AG04450 (cell line): Measurements from ENCODE around the gene TRAF2. TPM values are rescaled to one million over a fixed set of nuclear protein-coding genes. Genes with fewer than 3 reads are reported as not detected.

ENCODE experiments used
- CTCF ChIA-PET: fragments of 300-600, 350-600 bp; formaldehyde crosslinking; extraction: SDS; loops from one replicate; lab custom pipeline; 2022; ENCODE audit warnings: antibody characterized with exemption, inconsistent platforms; lab: Charles Lee
- POLR2A ChIA-PET: fragments of 350-600 bp; formaldehyde crosslinking; extraction: SDS; loops from one replicate; lab custom pipeline; 2021; ENCODE audit warnings: antibody characterized with exemption, inconsistent platforms; lab: Yijun Ruan, JAX
- DNase-seq: peaks from one replicate; pipeline ENCODE4 v3.0.0-alpha.2; 2011; ENCODE audit warnings: low read depth, low spot score
- H3K27ac ChIP-seq: one replicate; pipeline ENCODE4 v1.5.1; 2012; ENCODE audit warnings: low read depth, low read length, control low read depth
- H3K27me3 ChIP-seq: one replicate; pipeline ENCODE4 v1.6.0; 2012; ENCODE audit warnings: low read length; ENCODE audit not compliant: control insufficient read depth, insufficient read depth
- H3K4me3 ChIP-seq: 2 replicates; pipeline ENCODE4 v1.5.1; 2011; ENCODE audit warnings: mild to moderate bottlenecking, low read depth, low read length, control low read depth
- H3K9me3 ChIP-seq: 2 replicates; pipeline ENCODE4 v1.5.1; 2012; ENCODE audit warnings: low read length; ENCODE audit not compliant: control insufficient read depth, insufficient read depth
- polyA plus RNA-seq: library from polyadenylated mRNA; depleted of rRNA; stranded (reverse); fragments of >200 nt; gene quantifications from 2 replicates; pipeline ENCODE4 v1.2.3, GENCODE V29; 2011
- TF ChIP-seq, protein P1 (sequence below): IDR thresholded peaks from 2 replicates; pipeline ENCODE4 v1.5.1; 2011; ENCODE audit warnings: low read depth, low read length, control low read depth, inconsistent platforms

TRAF2 gene
- polyA plus RNA-seq, 1 experiment = 6.1 TPM

DNA sequence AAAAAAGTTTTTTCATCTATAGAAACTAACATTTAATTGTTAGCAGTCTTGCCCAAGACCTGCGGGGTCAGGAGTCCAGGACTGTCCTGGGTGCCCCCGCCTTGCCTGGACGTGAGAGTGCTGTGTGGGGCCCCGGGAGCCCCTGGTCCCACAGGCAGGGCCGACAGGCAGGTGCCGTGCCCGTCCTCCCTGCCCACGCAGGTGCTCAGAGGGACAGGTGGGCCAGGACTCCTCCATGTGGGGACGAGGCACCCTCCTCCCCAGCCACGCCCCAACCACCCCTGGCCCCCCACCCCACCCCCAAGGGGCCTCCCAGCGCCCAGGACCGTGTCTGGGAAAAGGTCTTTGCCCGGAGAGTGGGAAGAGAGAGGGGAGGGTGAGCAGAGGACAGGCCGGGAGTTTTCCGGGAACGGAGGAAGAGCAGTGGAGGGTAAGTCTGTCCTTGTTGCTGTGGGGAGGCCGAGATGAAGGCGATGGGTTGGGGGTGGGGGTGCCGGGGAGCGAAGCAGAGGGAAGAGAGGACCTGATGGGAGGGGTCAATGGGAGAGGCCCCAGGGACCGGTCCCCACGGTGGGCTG, 63.0 kb downstream of the TRAF2 start:
- TF ChIP-seq, protein P1, sequence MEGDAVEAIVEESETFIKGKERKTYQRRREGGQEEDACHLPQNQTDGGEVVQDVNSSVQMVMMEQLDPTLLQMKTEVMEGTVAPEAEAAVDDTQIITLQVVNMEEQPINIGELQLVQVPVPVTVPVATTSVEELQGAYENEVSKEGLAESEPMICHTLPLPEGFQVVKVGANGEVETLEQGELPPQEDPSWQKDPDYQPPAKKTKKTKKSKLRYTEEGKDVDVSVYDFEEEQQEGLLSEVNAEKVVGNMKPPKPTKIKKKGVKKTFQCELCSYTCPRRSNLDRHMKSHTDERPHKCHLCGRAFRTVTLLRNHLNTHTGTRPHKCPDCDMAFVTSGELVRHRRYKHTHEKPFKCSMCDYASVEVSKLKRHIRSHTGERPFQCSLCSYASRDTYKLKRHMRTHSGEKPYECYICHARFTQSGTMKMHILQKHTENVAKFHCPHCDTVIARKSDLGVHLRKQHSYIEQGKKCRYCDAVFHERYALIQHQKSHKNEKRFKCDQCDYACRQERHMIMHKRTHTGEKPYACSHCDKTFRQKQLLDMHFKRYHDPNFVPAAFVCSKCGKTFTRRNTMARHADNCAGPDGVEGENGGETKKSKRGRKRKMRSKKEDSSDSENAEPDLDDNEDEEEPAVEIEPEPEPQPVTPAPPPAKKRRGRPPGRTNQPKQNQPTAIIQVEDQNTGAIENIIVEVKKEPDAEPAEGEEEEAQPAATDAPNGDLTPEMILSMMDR = no peak

DNA sequence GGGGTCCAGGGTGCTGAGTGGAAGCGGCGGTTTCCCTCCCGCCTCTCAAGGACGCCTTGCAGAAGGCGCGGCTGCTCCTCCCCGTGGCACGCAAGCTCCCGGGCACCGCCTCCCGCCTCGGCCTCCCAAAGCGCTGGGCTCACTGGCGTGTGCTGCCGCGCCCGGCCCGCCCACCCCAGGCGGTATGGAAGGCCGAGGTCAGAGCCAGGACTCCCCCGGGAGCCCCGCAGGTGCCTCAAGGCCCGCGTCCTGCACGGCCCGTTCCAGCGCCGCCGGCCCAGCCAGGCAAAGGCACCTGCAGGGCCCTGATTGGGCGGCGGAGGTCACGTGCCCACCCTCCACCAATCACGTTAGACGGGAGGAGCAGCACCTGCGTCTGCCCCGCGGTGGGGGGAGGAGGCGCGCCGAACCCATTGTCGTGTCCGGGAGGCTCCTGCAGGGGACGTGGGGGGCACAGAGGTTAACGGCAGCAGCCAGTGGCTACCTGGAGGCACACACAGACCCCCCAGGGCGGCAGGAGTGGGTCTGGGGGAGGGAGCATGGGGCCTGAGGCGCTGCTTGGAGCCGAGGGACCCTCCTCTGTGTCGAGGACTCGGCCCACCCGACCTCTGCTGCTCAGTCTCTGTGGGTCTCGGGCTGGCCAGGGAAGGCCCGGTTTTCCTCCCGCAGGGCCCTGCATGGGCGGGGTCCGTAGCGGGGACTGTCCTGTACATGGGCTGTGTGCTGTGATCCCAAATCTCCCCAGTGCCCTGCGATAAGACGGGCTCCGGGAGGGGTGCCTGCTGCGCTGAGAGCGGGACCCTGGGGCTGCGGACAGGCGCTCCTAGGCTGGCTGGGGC, 63.7 kb downstream of the TRAF2 start:
- POLR2A ChIA-PET = interaction anchor here (0.6 kb wide), 1 partner anchor 446 kb away, joined by 3 read pairs; no protein-coding TSS in a partner anchor
- Histone ChIP-seq H3K4me3 (peak overlapping the region; percentile 65), H3K9me3 (no peaks in the 10 kb centered on the region; the same call in 1 of the 2 replicates), H3K27me3 (peaks cover 3% of the 10 kb centered on the region), H3K27ac (no peak overlapping the region)
- TF ChIP-seq, protein P1 = no peak
- CTCF ChIA-PET = interaction anchor here (0.7 kb wide), 1 partner anchor 85 kb away, joined by 5 read pairs; no protein-coding TSS in a partner anchor
- peak; percentile 38 for DNase-seq

More for the DNA sequence above, 63.0 kb downstream of the TRAF2 start:
- H3K27ac ChIP-seq = no peak overlapping the region
- CTCF ChIA-PET = interaction anchor here (0.7 to 4.0 kb wide), 2 partner anchors 86 to 87 kb away, joined by 5 to 105 read pairs; no protein-coding TSS in a partner anchor
- H3K4me3 ChIP-seq = peak overlapping the region; percentile 65
- POLR2A ChIA-PET = interaction anchor here (0.6 kb wide), 1 partner anchor 446 kb away, joined by 3 read pairs; no protein-coding TSS in a partner anchor
- no peaks in the 10 kb centered on the region; the same call in 1 of the 2 replicates for H3K9me3 ChIP-seq
- DNase-seq = no peak
- no peaks in the 10 kb centered on the region for H3K27me3 ChIP-seq

DNA sequence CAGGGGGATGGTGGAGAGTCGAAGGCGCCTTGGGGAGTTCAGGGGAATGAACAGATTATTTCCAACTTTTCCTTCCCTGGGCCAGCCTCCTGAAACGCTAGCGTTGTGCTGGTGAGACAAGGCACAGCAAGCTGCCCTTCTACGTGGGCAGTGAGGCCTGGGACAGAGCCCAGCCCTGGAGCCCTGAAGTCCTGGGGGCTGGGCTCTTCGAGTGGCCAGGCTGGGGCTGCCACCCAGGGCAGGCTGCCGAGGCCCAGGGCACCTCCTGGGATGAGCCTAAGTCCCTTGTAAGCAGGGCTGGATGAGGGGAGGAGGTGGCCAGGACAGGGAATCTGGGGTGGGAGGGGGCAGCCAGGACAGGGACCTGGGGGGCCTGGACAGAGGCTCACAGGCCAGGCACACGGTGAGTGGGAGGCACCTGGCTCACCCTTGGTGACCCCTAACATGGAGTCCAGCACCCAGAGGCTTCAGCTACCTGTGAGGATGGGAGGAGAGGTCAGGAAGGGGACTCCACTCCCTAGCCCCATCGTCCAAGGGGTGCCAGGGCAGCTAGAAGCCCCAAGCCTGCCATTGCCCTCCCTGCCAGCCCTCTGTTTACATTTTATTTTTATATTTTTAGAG, 64.5 kb downstream of the TRAF2 start:
- DNase-seq = no peak
- H3K9me3 ChIP-seq = no peaks in the 10 kb centered on the region; the same call in 1 of the 2 replicates
- peak overlapping the region; percentile 65 for H3K4me3 ChIP-seq
- H3K27ac ChIP-seq = no peak overlapping the region
- ChIA-PET POLR2A (no interaction called here), CTCF (no interaction called here)
- TF ChIP-seq, protein P1 = no peak
- peaks cover 3% of the 10 kb centered on the region for H3K27me3 ChIP-seq

DNA sequence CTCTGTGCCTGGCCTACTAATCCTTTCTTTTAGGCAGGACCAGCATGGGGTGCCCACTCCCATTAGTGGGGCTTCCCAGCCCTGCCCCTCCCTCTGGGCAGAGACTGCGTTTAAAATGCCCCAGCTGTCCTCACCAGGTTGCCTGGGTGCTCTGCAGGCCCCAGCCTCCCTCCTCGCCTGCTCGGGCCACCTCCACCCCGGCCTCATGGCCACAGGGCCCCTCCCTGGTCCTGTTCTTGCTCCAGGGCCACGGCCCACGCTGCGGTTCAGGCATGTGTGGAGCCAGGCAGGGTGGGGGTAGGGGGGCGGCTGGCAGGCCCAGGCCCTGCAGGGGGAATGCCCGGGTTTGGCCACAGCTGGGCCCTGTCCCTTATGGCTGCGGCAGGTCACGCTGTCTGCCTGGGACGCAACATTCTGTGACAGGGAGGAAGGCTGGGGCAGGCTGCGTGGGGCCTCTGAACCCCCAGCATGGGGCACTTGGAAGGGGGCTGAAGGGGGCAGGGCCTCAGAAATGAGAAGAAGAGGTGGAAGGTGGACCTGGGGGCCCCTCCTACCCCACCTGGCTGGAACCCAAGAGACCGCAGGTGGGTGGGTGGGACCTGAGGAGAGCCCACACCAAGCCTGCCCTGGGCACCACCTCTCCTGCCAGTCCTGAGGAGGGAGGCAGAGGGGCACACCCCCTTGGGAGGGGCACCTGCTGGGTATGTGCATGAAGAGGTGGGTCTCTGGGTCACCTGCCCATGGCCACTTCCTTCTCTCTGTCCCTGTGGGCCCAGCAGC, 65.4 kb downstream of the TRAF2 start, which contains the start of gene LCN12:
TSS of gene LCN12 (plus strand) at position 733 of the 780 bp plus-strand sequence. CDS start 55 bp downstream, outside the sequence.
- TF ChIP-seq, protein P1 = no peak
- H3K9me3 ChIP-seq = no peaks in the 10 kb centered on the region; the same call in 1 of the 2 replicates
- no peak within 1 kb of the TSS for H3K27ac ChIP-seq
- H3K4me3 ChIP-seq = no peak within 1 kb of the TSS
- CTCF ChIA-PET = interaction anchor here (1.4 kb wide), 1 partner anchor 84 kb away, joined by 6 read pairs; no protein-coding TSS in a partner anchor
- H3K27me3 ChIP-seq = peaks cover 8% of the 10 kb centered on the region
- POLR2A ChIA-PET = no interaction called here
- DNase-seq = no peak
